Fibroblast of lung (primary cell): ENCODE results near the gene TBR1.

Source experiments
- CTCF ChIP-seq, 2 donors: IDR thresholded peaks in 1 of 2; conservative IDR thresholded peaks in 1 of 2; 1 replicate in 1 of 2; 2 replicates in 1 of 2; pipeline ENCODE4 v1.5.1; 2011 to 2012; ENCODE audit warnings: low read length in 2 of 2, control low read depth in 1 of 2, inconsistent platforms in 1 of 2, low read depth in 1 of 2, mild to moderate bottlenecking in 1 of 2
- EZH2 ChIP-seq: IDR thresholded peaks from 2 replicates; pipeline ENCODE4 v1.5.1; 2012; ENCODE audit warnings: low read length, control low read depth, mild to moderate bottlenecking; ENCODE audit errors: missing control alignments

GRCh38 chr2:161438598-161438997, 22.5 kb downstream of the TBR1 start:
- no peak for TF ChIP-seq CTCF (conservative IDR thresholded peaks at IDR 0.05 in 1 of 2, IDR thresholded peaks at IDR 0.05 in 1 of 2; ENCODE audit: low read depth in 1 of 2, low read length in 2 of 2)
- TF ChIP-seq EZH2: no peak
